Renal cortex interstitium (tissue), 11 donors: ENCODE results near the gene TSPEAR. TPM values are rescaled to one million over a fixed set of nuclear protein-coding genes. Genes with fewer than 3 reads are reported as not detected.

Experiments used
- DNase-seq, 11 donors: peaks; one replicate each; pipeline ENCODE4 v3.0.0-alpha.2; 2013; ENCODE audit warnings: low read depth in 9 of 11, low spot score in 4 of 11; ENCODE audit errors: extremely low read depth in 1 of 11
- polyA plus RNA-seq, 3 donors: library from polyadenylated mRNA; unstranded; fragments of 120-200 nt; gene quantifications; one replicate each; pipeline ENCODE4 v1.2.1, GENCODE V29; 2013; ENCODE audit not compliant: insufficient read length in 3 of 3

The TSPEAR gene
- polyA plus RNA-seq, 3 donors = 0.82 to 1.5 (median 0.89) TPM

DNA sequence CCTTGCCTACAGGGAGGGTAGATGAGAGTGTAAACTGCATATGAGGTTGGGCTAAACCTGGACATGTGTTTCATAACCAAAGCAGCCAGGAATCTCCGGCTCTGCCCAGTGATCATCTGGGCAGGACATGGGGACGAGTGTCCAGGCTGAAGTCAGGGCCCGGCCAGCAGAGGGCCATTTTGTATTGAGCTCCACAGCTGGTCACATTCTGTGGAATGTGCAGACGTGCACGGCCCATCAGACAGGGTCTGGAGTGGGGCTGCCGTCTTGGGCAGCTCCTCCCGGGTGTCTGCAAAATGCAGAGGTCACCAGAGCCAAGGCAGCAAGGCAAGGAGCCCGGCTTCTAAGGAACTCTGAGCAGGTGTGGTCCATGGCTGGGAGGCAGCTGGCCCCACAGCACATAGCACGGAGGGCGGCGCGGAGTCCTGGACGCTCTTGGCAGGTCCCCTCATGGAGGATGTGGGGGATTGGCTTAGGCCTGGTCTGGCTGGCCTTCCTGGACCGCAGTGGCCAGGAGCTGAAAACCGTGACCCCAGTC is 249.8 kb downstream of the TSPEAR start:
- DNase-seq = peak in 1 of 11 donors; percentile 25

DNA sequence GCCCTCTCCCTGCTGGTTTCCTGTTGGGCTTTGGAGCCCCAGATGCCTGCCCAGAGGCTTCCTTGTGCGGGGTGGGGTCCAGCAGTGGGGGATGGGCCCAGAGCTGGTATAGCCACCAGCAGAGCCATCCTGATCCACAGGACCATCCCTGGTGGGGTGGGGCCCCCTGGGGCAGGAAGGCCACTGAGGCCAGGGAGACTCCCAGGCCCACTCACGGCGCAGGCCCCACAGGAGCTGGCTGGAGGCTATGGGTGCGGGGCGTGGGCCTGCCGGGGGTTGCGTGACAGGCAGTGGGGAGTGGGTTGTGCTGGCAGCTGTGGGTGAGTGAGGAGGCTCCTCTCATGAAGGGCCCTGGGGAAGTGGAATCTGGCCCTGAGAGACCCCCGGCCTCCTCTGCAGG is 250.4 kb downstream of the TSPEAR start:
- DNase-seq = no peak

DNA sequence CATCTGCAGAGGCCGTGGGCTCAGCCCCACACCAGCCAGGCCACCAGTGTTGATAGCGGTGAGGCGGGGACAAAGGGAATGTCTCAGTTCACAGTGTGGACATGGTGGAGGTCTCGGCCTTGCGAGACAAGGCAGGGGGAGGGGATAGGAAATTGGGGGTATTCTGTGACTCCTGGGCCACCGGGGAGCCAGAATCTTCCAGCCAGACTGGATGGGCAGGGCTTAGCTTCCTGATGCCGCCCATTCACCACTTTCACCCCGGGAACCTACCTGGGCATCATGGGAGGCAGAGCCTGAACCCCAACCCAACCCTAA is 251.0 kb downstream of the TSPEAR start:
- DNase-seq = no peak

DNA sequence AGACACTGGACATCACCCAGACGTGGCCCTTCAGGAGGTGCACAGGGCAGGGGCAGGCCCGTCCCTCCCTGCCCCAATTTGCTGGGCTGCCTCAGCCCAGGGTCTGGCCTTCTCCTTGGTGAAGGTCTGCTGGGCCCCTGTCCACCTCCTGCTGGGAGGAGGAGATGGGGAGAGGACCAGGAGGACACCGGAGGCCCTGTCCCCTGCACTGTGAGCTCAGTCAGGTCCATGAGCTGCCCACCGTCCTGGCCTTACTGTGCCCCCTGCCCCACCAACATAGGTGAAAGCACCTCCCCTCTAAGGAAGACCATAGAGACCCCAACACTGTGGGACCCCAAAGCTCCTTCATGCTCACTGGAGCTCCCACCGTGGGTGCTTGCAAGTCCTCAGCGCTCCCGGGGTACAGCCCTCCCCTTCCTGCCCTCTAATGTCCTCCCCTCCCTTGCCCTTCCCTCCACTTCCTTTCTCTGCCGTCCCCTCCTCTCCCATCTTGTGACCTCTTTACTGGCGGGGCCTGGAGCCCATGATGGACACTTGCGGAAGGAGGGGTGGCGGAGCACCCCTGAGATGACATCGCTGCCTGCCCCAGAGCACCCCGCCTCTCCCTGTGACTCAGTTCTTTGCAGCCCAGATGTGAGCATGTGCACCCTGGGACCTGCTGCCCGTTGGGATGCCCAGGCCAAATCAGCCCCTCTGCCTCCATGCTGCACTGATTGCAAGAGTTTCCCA is 251.5 kb downstream of the TSPEAR start:
- DNase-seq = no peak

DNA sequence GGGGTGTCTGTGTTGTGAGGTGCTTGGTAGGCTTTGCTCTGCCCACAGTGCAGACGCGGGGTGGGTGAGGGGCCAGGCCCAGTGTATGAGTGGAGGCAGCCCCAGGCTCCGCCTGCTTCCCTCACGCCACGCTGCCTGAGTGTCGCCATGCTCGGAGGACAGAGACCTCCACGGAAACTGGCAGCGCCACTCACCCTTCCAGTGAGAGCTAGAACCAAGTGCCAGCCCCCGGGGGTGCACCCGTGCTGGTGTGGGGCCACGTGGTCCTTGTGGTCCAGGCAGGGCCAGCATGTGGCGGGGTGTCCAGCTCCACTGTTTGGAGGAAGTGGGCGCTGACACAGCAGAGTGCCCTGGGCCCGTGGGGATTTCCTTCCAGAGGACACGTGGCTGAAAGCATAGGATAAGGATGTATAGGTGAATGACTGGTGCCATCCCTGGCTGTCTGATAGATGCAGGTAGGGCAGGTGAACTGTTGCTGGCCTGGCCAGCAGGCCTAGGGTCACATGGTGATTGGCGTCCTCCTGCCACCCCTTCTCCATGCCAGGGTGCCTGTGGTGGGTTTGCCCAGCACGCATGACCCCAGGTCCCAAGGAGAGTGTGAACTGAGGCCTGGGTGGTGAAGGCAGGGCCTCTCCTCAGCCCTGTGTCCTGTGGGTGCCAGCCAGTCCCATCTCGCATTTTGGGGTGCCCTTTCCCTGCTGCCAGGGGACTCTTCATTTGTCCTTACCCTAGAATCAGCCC is 252.2 kb downstream of the TSPEAR start:
- DNase-seq = no peak

DNA sequence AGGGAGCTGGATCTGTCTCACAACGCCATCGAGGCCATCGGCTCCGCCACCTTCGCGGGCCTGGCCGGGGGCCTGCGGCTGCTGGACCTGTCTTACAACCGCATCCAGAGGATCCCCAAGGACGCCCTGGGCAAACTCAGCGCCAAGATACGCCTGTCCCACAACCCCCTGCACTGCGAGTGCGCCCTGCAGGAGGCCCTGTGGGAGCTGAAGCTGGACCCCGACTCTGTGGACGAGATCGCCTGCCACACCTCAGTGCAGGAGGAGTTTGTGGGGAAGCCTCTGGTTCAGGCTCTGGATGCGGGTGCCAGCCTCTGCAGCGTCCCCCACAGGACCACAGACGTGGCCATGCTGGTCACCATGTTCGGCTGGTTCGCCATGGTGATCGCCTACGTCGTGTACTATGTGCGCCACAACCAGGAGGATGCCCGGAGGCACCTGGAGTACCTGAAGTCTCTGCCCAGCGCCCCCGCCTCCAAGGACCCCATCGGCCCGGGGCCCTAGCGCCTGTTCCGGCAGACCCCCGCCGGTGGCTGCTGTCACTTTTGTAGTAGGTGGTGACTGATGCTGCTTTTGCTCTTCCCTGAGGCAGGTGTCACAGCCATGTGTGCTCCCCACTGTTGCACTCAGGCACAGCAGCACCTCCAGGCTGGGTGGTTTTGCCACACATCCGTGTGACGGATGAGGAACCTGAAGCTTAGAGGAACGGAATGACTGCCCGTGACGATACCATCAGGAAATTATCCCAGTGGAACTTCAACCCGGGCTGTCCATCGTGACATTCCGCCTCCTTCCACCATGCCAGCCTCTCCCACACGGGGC is 254.2 kb downstream of the TSPEAR start:
- DNase-seq = no peak

DNA sequence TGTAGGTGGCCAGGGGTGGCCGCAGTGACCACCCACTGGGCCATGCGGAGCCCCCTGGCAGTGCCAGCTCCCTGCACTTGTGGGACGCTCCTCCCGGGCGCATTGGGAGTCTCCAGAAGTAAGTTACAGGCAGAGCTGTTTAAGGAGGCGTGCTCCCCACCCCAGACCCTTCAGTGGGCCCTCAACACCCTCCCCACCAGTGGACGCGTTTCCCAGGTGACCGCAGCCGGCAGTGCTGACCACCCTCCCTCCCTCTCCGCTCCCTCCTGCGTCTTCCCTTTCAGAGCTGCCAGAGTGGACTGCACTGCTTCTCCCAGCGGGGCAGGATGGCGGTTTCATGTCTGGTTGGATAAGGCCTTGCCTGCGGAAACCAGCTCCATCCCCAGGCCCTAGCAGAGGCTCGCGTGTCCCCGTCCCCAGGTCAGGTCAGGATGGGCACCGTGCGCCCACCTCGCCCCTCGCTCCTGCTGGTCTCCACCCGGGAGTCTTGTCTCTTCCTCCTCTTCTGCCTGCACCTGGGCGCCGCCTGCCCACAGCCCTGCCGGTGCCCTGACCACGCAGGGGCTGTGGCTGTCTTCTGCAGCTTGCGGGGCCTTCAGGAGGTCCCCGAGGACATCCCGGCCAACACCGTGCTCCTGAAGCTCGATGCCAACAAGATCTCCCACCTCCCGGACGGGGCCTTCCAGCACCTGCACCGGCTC is 255.0 kb downstream of the TSPEAR start:
- no peak for DNase-seq

DNA sequence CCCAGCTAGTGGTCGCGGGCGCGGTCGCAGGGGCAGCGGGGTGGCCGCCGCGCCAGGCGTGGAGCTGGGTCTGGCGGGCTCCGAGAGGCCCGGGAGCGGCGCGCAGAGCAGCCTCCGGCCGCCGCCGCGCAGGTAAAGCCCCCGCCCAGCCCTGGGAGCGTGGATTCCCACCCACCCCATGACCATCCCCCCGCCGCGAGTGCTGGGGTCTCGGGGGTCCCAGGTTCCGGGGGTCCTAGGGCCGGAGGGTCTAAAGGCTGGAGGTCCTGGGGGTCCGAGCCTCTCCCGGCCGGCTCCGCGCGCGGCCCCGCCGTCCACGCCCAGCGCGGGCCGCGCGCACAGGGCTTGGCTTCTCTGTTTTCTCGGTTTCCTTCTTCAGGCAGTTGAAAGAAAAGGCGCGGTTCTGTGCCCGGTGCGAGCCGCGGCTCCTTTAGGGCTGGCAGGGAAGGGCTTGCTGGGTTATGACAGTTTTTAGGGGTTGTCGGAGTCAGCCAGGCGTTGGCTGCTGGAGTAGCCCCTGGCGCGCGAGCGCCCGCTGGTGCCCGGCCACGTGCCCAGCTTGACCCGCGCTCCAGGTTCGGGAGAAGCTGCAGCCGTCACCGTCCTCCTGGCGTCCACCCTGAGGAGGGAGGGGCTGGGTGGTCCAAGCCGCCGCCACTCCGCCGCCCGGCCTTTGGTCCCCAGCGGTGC is 255.7 kb downstream of the TSPEAR start:
- peak in 2 of 11 donors; percentile 22 to 26 for DNase-seq

DNA sequence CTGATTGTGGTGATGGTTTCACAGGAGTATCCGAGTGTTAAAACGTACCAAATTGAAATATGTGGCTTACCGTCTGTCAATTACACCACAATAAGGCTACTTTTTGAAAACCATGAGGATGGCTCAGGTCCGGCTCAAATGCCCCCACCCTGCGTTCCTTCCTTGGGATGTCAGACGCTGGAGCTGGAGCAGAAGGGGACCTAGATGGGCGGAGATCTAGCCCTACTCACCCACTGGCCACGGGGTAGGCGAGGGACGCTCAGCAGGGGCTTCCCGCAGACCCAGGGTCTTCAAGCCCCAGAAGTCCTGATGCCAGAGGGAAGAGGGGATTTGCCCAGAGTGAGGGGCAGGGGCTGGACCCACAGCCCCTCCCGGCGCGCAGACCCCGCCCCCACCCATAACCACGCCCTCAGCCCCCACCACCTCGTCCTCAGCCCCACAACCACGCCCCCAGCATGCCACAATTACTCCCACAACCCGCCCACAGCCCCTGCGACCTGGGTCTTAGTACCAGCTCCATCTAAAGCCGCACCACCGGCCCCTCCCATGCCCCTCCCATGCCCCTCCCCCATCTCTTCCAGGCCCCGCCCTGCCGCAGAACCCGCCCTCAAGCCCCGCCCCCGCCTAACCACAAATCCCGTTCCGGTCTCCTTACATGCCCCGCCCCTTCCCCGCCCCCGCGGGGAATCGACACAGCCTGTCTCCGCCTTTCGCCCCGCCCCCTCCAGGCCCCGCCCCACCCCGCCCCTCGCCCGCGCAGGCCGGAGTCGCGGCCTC is 256.4 kb downstream of the TSPEAR start, which contains the start of gene LRRC3:
TSS of gene LRRC3 (plus strand) at position 764 of the 777 bp plus-strand sequence. CDS start 1,135 bp downstream, outside the sequence.
- peak in 10 of 11 donors; percentile 35 to 84 (median 69) for DNase-seq

DNA sequence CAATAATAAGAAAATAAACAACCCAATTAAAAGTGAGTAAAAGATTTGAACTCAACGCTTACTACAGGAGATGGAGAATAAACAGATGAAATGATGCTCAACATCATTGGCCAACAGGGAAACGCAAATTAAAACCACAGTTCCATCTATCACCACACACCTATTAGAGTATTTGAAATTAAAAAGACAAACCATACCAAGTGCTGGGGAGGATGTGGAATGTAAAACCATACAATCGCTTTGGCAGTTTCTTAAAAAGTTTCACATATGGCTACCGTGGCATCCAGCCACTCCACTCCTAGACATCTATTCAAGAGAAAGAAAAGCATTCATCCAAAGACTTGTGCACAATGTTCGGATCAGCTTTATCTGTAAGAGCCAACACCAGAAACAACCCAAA is 257.3 kb downstream of the TSPEAR start:
- no peak for DNase-seq

DNA sequence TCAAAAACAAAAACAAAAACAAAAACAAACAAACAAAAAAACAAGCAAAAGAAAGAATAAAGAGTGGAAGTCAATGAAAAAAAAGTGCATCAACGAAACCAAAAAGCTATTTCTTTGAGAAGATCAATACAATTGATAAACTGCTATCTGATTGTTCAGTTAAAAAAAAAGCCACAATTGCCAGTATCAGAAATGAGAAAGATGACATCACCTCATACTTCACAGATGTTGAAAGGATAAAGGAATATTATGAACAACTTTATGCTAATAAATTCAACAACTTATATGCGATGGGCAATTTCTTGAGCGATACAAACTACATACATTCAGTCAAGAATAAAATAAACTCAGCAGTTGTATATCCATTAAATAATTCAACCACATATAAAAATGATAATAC is 258.3 kb downstream of the TSPEAR start:
- DNase-seq = no peak

DNA sequence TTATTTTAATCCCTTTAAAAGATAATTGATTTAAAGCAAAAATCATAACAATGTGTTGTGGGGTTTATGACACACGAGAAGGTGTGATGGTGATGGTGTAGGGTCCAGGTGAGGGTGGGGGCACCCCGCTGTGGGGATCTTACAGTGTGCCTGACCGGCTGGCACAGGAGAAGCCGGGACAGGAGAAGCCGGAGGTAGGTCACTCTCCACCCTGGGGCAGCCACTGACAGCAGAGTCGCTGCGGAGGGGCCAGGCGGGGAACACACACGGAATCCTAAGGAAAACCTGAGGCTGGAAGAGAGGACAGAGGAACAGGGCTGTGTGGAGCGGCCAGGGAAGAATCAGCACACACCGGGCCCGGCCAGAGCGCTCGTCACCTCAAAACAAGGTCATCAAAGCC is 260.4 kb downstream of the TSPEAR start:
- DNase-seq = no peak

DNA sequence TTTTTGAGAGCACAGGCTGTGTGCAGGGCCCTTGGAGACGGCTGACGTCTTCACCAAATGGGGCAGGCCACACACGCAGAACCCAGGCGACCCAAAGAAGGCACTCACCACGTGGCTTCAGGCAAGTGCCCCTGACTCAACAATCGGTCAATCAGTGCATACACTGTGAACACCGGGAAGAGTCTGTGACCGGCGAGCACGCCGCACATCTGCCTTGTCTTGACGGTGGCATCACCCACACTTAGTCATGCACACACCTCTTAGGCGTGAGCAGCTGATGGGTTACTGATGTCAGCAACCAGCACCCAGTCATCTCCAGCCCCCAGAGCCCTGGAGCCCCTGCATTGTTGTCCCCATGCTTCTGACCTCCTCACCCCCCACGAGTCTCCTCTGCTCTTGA is 261.0 kb downstream of the TSPEAR start:
- DNase-seq = no peak

DNA sequence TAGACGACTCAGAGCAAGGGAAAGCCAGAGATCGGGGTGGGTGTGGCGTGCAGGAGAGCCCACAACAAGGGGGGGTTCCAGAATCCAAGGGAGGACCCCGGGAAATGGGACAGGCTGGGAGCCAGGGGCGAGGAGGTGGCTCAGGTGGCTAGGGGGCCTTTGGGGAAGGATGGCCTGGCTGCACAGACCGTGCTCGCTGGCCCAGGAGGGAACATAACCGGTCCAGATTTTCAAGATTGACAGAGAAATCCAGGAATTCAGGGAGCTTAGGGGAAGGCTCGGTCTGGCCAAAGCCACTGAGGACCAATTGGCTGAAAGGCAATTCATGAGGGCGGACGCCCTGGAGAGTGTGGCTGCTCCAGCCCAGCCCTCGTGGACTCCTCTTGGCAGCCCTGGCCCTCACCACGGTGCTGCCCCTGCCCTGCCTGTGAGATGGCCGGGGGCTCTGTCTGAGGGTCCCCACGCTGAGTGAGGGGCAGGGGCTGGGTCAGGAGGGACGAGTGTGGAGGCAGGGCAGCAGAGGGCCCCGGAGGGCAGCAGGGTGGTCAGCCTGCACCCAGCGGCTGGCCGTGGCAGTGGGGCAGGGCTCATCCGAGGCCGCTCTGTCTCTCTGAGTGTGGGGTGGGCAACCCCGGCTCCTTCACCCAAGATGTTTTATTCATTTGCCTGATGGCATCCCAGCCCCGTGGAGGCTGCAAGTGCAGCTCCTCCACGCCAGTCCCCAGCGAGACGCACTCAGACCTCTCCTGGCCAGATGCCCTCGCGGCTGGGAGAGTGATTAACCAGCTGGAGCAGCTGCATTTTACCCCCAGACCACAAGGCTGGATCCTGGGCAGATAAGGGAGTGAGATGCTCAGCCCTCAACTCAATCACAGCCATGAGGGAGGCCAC is 261.7 kb downstream of the TSPEAR start:
- DNase-seq = no peak

DNA sequence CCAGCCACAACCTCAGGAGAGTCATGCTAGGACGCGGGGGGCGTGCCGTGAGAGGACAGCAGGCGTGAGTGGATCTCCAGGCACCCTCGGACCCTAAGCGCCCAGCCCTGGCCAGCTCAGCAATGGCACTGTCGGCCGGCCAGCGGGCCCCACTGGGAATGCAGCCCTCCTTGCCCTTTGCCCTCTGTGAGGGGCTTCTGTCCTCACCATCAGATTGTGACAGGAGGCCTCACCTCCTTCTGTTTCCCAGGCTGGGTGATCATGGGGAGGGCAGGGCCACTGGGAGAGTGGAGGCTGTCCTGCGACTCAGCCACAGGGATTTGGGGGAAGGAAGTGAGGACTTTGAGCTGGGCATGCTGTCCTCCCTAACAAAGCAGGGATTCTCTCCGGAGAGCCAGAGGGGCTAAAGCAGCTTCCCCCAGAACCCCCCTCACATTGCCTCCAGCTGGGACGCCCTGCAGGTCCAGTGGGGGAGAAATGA is 262.7 kb downstream of the TSPEAR start:
- no peak for DNase-seq
